ENCODE measurements around the gene C10orf71. TPM values are rescaled to one million over a fixed set of nuclear protein-coding genes. Genes with fewer than 3 reads are reported as not detected.

C10orf71 gene
- total and polyA plus RNA-seq, 2 of the 8 experiments (the other 6 are each of a cell fraction or from before 2014, with no cell fraction given) = not detected

DNA sequence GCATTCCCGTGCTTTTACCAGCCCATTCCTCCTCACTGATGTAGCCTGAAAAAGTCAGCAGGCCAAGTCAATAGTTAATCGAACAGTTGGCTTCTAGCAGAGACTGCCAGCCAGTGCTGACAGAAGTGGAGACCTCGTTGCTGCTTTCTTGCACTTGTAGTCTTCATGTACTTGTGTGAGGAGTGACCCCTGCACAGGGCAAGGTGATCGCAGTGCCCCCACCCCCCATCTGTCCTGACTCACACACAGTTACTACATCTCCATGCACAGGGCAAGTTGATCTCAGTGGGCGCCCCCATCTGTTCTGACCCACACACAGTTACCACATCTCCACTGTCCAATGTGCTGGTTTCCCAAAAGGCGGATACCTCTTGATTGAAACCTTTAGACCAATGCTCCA, 34.2 kb downstream of the C10orf71 start:
- Histone ChIP-seq H3K4ac (replicated peaks; ENCODE audit: insufficient read length, low read depth, low read length) (no peak overlapping the region), H3K14ac (ENCODE audit: insufficient read length) (no peak overlapping the region), H2AFZ (ENCODE audit: low read length) (no peak overlapping the region), H2BK12ac (ENCODE audit: low read depth, low read length) (no peak overlapping the region), H4K91ac (replicated peaks; ENCODE audit: insufficient read length, low read length) (no peak overlapping the region), H3K36me3 (ENCODE audit: control insufficient read depth in 2 of 4, insufficient read depth in 4 of 4, low read length in 3 of 4) (no peaks in the 10 kb centered on the region), H2BK120ac (replicated peaks; ENCODE audit: low read depth, low read length) (no peak overlapping the region), H3K79me1 (ENCODE audit: low read depth, low read length) (no peaks in the 10 kb centered on the region), H2BK15ac (ENCODE audit: low read length) (no peak overlapping the region), H3K23me2 (ENCODE audit: low read depth, low read length) (no peaks in the 10 kb centered on the region), H3K27ac (ENCODE audit: low read depth, low read length) (no peak overlapping the region), H3K18ac (ENCODE audit: extremely low read depth, low read length) (no peak overlapping the region), H3K4me3 (ENCODE audit: extremely low read depth in 1 of 4, insufficient read depth in 2 of 4, low read depth in 3 of 4, low read length in 4 of 4) (no peak overlapping the region), H3K9ac (replicated peaks in 1 of 4; ENCODE audit: extremely low read depth in 1 of 4, low read depth in 3 of 4, low read length in 3 of 4) (no peak overlapping the region), H2BK5ac (ENCODE audit: low read depth, low read length) (no peak overlapping the region), H2AK5ac (ENCODE audit: low read depth, low read length) (no peak overlapping the region), H3K4me2 (ENCODE audit: insufficient read depth in 1 of 2, low read depth in 2 of 2, low read length in 2 of 2) (no peak overlapping the region), H3K27me3 (replicated peaks in 1 of 4; ENCODE audit: control insufficient read depth in 3 of 4, extremely low read depth in 1 of 4, insufficient read depth in 3 of 4, low read length in 3 of 4) (no peaks in the 10 kb centered on the region), H3K79me2 (ENCODE audit: control insufficient read depth in 1 of 2, insufficient read depth in 2 of 2, low read length in 2 of 2) (no peaks in the 10 kb centered on the region), H4K8ac (ENCODE audit: extremely low read depth, insufficient read depth, low read length) (no peak overlapping the region), H3K56ac (replicated peaks; ENCODE audit: insufficient read length, low read depth, low read length) (no peak overlapping the region), H3K9me3 (ENCODE audit: insufficient read depth in 2 of 2, low read depth in 1 of 2, low read length in 1 of 2) (no peaks in the 10 kb centered on the region), H4K20me1 (replicated peaks in 1 of 2; ENCODE audit: control insufficient read depth in 1 of 2, insufficient read depth in 2 of 2, low read length in 2 of 2) (no peaks in the 10 kb centered on the region), H3K4me1 (replicated peaks in 1 of 4; ENCODE audit: control insufficient read depth in 3 of 4, insufficient read depth in 4 of 4, low read length in 3 of 4) (no peaks in the 10 kb centered on the region), H3K23ac (ENCODE audit: insufficient read length) (no peak overlapping the region), H2BK20ac (ENCODE audit: low read length) (no peak overlapping the region), H4K5ac (ENCODE audit: insufficient read length, low read depth, low read length) (no peak overlapping the region)
- CTCF ChIA-PET (ENCODE audit: partially characterized antibody) = no interaction called here
- TF ChIP-seq SIRT6 (IDR thresholded peaks at IDR 0.05; ENCODE audit: low read length) (no peak), RXRA (IDR thresholded peaks at IDR 0.05; ENCODE audit: insufficient read depth, low read depth, low read length) (no peak), BACH1 (IDR thresholded peaks at IDR 0.05; ENCODE audit: low read length) (no peak)
- DNase-seq (ENCODE audit: low read depth in 1 of 2, low spot score in 2 of 2) (no peak), FAIRE-seq (no peak)
- WGBS, 2 experiments (ENCODE audit: extremely low coverage in 1 of 2, insufficient coverage in 1 of 2, insufficient read length in 1 of 2, insufficient replicate concordance in 2 of 2, low coverage in 1 of 2, low lambda C conversion rate in 2 of 2, missing lambda C conversion rate in 1 of 2) = 91% methylated on average over 6 of the region's 6 CpGs; no CpG with 5 or more reads in 1 of the 2 experiments
- POLR2A ChIA-PET (ENCODE audit: partially characterized antibody) = no interaction called here
